Osteoblast (primary cell): ENCODE measurements around the gene ROCK2. TPM values are rescaled to one million over a fixed set of nuclear protein-coding genes. Genes with fewer than 3 reads are reported as not detected.

Source experiments
- DNase-seq: peaks from one replicate; pipeline ENCODE4 v3.0.0; 2011; ENCODE audit warnings: low spot score, mixed read lengths; ENCODE audit not compliant: insufficient read length; ENCODE audit errors: missing footprints
- H2AFZ ChIP-seq: 2 replicates; pipeline ENCODE4 v1.6.0; 2011; ENCODE audit warnings: mild to moderate bottlenecking, low read length
- H3K27ac ChIP-seq: 2 replicates; pipeline ENCODE4 v1.5.1; 2011; ENCODE audit warnings: mild to moderate bottlenecking, low read depth, low read length, moderate library complexity
- H3K27me3 ChIP-seq: 2 replicates; pipeline ENCODE4 v1.6.0; 2012; ENCODE audit warnings: mild to moderate bottlenecking, control low read depth, inconsistent platforms, low read length, moderate library complexity; ENCODE audit not compliant: insufficient read depth
- H3K36me3 ChIP-seq: 2 replicates; pipeline ENCODE4 v1.5.1; 2011; ENCODE audit warnings: mild to moderate bottlenecking, low read length, control low read depth, moderate library complexity; ENCODE audit not compliant: insufficient read depth
- H3K4me1 ChIP-seq: 2 replicates; pipeline ENCODE4 v1.5.1; 2011; ENCODE audit warnings: mild to moderate bottlenecking, low read length, control low read depth, moderate library complexity; ENCODE audit not compliant: insufficient read depth
- H3K4me2 ChIP-seq: 2 replicates; pipeline ENCODE4 v1.6.0; 2011; ENCODE audit warnings: mild to moderate bottlenecking, low read length; ENCODE audit not compliant: insufficient read depth
- H3K4me3 ChIP-seq: fragments of 200-600 bp; sonication (generic); 3 replicates; pipeline ENCODE4 v1.5.1; 2012; ENCODE audit warnings: mild to moderate bottlenecking, low read length, inconsistent platforms; ENCODE audit not compliant: insufficient read depth
- H3K79me2 ChIP-seq: 2 replicates; pipeline ENCODE4 v1.6.0; 2012; ENCODE audit warnings: mild to moderate bottlenecking, low read length, control low read depth, inconsistent platforms; ENCODE audit not compliant: insufficient read depth
- H3K9me3 ChIP-seq: 2 replicates; pipeline ENCODE4 v1.5.1; 2011; ENCODE audit warnings: low read depth, low read length, control low read depth
- H4K20me1 ChIP-seq: 2 replicates; pipeline ENCODE4 v1.6.0; 2012; ENCODE audit warnings: mild to moderate bottlenecking, low read length, control low read depth; ENCODE audit not compliant: insufficient read depth
- CTCF ChIP-seq: IDR thresholded peaks from 2 replicates; pipeline ENCODE4 v1.5.1; 2011; ENCODE audit warnings: mild to moderate bottlenecking, low read depth, low read length, moderate library complexity; ENCODE audit errors: extremely low read depth
- small RNA-seq: library from RNA; depleted of rRNA; stranded (forward); fragments of <200 nt; gene quantifications from one replicate; pipeline ENCODE3, GENCODE V24; 2012
- total RNA-seq: library from RNA; depleted of rRNA; stranded (reverse); fragments of >200 nt; gene quantifications from 2 replicates; pipeline ENCODE4 v1.2.3, GENCODE V29; 2012

The ROCK2 gene
- total RNA-seq, 1 donor = 59.7 TPM

GRCh38 chr2:11132036-11132671, 212.3 kb downstream of the ROCK2 start:
- no peaks in the 10 kb centered on the region for H3K9me3 ChIP-seq
- no peaks in the 10 kb centered on the region for H4K20me1 ChIP-seq
- H3K4me2 ChIP-seq = peak overlapping the region; percentile 100
- H2AFZ ChIP-seq = peak overlapping the region; percentile 81
- peaks cover 21% of the 10 kb centered on the region for H3K4me1 ChIP-seq
- no peaks in the 10 kb centered on the region for H3K36me3 ChIP-seq
- TF ChIP-seq CTCF = no peak
- no peak for DNase-seq
- no peaks in the 10 kb centered on the region for H3K79me2 ChIP-seq
- no peak overlapping the region for H3K27ac ChIP-seq
- H3K4me3 ChIP-seq = peak overlapping the region; percentile 82
- peaks cover 9% of the 10 kb centered on the region for H3K27me3 ChIP-seq

- no peaks in the 10 kb centered on the region for H3K36me3 ChIP-seq
- no peak overlapping the region for H2AFZ ChIP-seq
- H3K4me2 ChIP-seq = no peak overlapping the region
- DNase-seq = peak; percentile 36
- H3K9me3 ChIP-seq = no peaks in the 10 kb centered on the region
- H3K4me1 ChIP-seq = peaks cover 21% of the 10 kb centered on the region
- H4K20me1 ChIP-seq = no peaks in the 10 kb centered on the region
- H3K79me2 ChIP-seq = no peaks in the 10 kb centered on the region
- no peak overlapping the region for H3K27ac ChIP-seq
- peaks cover 6% of the 10 kb centered on the region for H3K27me3 ChIP-seq
- no peak overlapping the region for H3K4me3 ChIP-seq
- TF ChIP-seq CTCF = no peak
These were observed 213.1 kb downstream of the ROCK2 start for GRCh38 chr2:11131166-11131920.

Small RNA genes within 50 kb of the gene (small RNA-seq; reads per million reads assigned to genes)
- not detected for gene RNU6-1081P

Other genes with a start within 250 kb of the ROCK2 start
- 65.1 and 68.8 TPM in 2 replicates for gene SLC66A3, start 189.2 kb downstream of the ROCK2 start, total RNA-seq
- gene E2F6, start 121.5 kb upstream of the ROCK2 start, total RNA-seq = 9.0 and 10.6 TPM in 2 replicates
- 1.1 and 1.2 TPM in 2 replicates for gene GREB1, start 189.4 kb upstream of the ROCK2 start, total RNA-seq